Endothelial cell (in vitro differentiated cells): ENCODE measurements around the gene SHC2. TPM values are rescaled to one million over a fixed set of nuclear protein-coding genes. Genes with fewer than 3 reads are reported as not detected.
"Not testable (repeated sequence)": the region's sequence is repeated elsewhere in the genome, so short reads cannot be mapped to it uniquely, and the experiment has no call there.

ENCODE experiments used
- DNase-seq: peaks from one replicate; pipeline ENCODE4 v3.0.0; 2021; ENCODE audit warnings: low spot score
- H3K27ac Mint-ChIP-seq: one replicate; pipeline ENCODE4 v1.8.0; 2021; ENCODE audit warnings: mixed read lengths, inconsistent platforms; ENCODE audit not compliant: unreplicated experiment
- H3K27me3 Mint-ChIP-seq: one replicate; pipeline ENCODE4 v1.8.0; 2021; ENCODE audit warnings: mild to moderate bottlenecking, moderate library complexity, mixed read lengths, inconsistent platforms; ENCODE audit not compliant: unreplicated experiment
- H3K36me3 Mint-ChIP-seq: one replicate; pipeline ENCODE4 v1.8.0; 2021; ENCODE audit warnings: mild to moderate bottlenecking, low read depth, mixed read lengths, inconsistent platforms; ENCODE audit not compliant: unreplicated experiment
- H3K4me1 Mint-ChIP-seq: one replicate; pipeline ENCODE4 v1.8.0; 2021; ENCODE audit warnings: mild to moderate bottlenecking, mixed read lengths, inconsistent platforms; ENCODE audit not compliant: unreplicated experiment
- H3K4me3 Mint-ChIP-seq: one replicate; pipeline ENCODE4 v1.8.0; 2021; ENCODE audit warnings: mild to moderate bottlenecking, mixed read lengths, inconsistent platforms; ENCODE audit not compliant: unreplicated experiment
- H3K9me3 Mint-ChIP-seq: one replicate; pipeline ENCODE4 v1.8.0; 2021; ENCODE audit warnings: mixed read lengths, inconsistent platforms; ENCODE audit not compliant: unreplicated experiment
- total RNA-seq: library from RNA; stranded (reverse); fragmentation: NEBNext Ultra II Directional; extraction: Animal tissue kit (Norgen Biotek cat#: 25700); gene quantifications from one replicate; pipeline ENCODE4 v1.2.1, GENCODE V29; 2021; ENCODE audit not compliant: unreplicated experiment
- TF ChIP-seq, protein P1 (sequence below): fragments of 200-600 bp; sonication (generic); IDR thresholded peaks from one replicate; pipeline ENCODE4 v1.5.0; 2021; ENCODE audit warnings: antibody characterized with exemption; ENCODE audit not compliant: unreplicated experiment

Gene SHC2
- total RNA-seq, 1 donor from 2014 or later, result 46.9 TPM

GRCh38 chr19:485077-485476, 24.2 kb upstream of the SHC2 start:
- DNase-seq, result no peak
- H3K27ac Mint-ChIP-seq, result no peak overlapping the region
- peaks cover 12% of the 10 kb centered on the region for H3K9me3 Mint-ChIP-seq
- TF ChIP-seq, protein P1, sequence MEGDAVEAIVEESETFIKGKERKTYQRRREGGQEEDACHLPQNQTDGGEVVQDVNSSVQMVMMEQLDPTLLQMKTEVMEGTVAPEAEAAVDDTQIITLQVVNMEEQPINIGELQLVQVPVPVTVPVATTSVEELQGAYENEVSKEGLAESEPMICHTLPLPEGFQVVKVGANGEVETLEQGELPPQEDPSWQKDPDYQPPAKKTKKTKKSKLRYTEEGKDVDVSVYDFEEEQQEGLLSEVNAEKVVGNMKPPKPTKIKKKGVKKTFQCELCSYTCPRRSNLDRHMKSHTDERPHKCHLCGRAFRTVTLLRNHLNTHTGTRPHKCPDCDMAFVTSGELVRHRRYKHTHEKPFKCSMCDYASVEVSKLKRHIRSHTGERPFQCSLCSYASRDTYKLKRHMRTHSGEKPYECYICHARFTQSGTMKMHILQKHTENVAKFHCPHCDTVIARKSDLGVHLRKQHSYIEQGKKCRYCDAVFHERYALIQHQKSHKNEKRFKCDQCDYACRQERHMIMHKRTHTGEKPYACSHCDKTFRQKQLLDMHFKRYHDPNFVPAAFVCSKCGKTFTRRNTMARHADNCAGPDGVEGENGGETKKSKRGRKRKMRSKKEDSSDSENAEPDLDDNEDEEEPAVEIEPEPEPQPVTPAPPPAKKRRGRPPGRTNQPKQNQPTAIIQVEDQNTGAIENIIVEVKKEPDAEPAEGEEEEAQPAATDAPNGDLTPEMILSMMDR, result no peak
- no peak overlapping the region for H3K4me3 Mint-ChIP-seq
- peaks cover 2% of the 10 kb centered on the region for H3K4me1 Mint-ChIP-seq
- H3K27me3 Mint-ChIP-seq, result peaks cover 15% of the 10 kb centered on the region
- H3K36me3 Mint-ChIP-seq, result peaks cover 7% of the 10 kb centered on the region

DNA sequence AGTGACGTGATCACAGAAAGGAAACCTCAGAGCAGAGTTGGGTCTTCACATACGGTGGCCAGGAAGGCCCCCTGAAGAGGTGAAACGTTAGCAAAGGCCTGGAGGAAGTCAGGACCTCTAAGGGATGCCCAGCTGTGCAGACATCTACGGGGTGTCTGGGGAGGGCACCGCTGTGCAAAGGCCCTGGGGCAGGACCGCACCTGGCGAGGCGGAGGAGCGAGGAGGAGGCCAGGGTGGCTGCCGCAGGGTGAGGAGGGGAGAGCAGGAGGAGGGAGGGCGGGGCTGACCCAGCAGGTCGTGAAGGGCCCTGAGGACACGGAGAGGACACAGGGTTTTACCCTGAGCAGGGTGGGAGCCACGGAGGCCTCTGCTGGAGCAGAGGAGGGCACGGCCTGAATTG, 23.7 kb upstream of the SHC2 start:
- TF ChIP-seq, protein P1, result no peak

GRCh38 chr19:483332-484072, 22.7 kb upstream of the SHC2 start:
- TF ChIP-seq, protein P1, result no peak
- no peak for DNase-seq
- peaks cover 2% of the 10 kb centered on the region for H3K4me1 Mint-ChIP-seq
- H3K27ac Mint-ChIP-seq, result no peak overlapping the region
- H3K36me3 Mint-ChIP-seq, result peaks cover 12% of the 10 kb centered on the region
- H3K27me3 Mint-ChIP-seq, result peaks cover 15% of the 10 kb centered on the region
- H3K9me3 Mint-ChIP-seq, result peaks cover 17% of the 10 kb centered on the region
- H3K4me3 Mint-ChIP-seq, result no peak overlapping the region

More for the DNA sequence above, 23.7 kb upstream of the SHC2 start:
- peaks cover 2% of the 10 kb centered on the region for H3K4me1 Mint-ChIP-seq
- no peak overlapping the region for H3K27ac Mint-ChIP-seq
- peaks cover 15% of the 10 kb centered on the region for H3K27me3 Mint-ChIP-seq
- no peak for DNase-seq
- H3K4me3 Mint-ChIP-seq, result no peak overlapping the region
- H3K9me3 Mint-ChIP-seq, result peaks cover 17% of the 10 kb centered on the region
- peaks cover 12% of the 10 kb centered on the region for H3K36me3 Mint-ChIP-seq

DNA sequence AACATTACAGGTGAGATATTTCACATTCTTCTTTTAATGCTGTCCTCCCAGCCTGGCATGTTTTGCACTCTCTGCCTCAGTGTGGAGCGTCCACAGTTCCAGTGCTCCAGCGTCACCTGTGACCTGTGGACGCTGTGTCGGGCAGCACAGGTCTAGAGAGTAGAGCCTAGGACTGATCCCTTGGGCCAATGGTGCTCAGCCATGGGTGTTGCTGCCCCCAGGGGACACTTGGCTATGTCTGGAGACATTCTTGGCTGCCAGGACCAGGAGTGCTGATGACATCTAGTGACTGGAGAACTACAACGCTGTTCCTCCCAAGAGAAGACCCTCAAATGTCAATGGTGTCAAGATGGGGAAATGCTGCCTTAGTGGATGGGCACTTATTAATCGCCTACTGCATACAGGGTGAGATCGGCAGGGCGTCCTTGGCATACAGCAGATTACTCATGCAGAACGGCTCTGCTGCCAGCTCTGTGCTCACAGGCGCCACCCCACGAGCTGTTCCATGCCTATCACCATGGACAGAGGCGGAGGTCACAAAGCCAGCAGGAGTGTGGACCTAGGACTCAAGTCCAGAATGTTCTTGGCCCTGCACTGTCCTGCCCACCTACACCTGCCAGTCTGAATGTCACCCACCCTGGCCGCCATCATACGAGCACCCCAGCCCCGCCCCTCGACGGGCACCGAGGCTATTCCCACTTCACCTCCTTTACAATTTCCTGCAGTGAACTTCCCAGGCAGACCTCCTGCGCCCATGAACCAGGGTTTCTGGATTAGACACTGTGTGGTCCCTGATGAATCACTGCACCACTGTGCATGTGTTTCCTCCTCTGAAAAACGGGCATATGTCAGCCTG, 21.6 kb upstream of the SHC2 start:
- H3K4me1 Mint-ChIP-seq, result peaks cover 2% of the 10 kb centered on the region
- DNase-seq, result no peak
- no peak overlapping the region for H3K27ac Mint-ChIP-seq
- H3K9me3 Mint-ChIP-seq, result peaks cover 17% of the 10 kb centered on the region
- TF ChIP-seq, protein P1, result no peak
- peaks cover 15% of the 10 kb centered on the region for H3K27me3 Mint-ChIP-seq
- H3K4me3 Mint-ChIP-seq, result no peak overlapping the region
- H3K36me3 Mint-ChIP-seq, result peaks cover 12% of the 10 kb centered on the region

GRCh38 chr19:481100-481499, 20.3 kb upstream of the SHC2 start:
- not testable (repeated sequence) for H3K4me1 Mint-ChIP-seq
- H3K27ac Mint-ChIP-seq, result peak overlapping the region; percentile 33

More at GRCh38 chr19:481100-481499, 20.3 kb upstream of the SHC2 start:
- peak overlapping the region; percentile 50 for H3K4me3 Mint-ChIP-seq
- peaks cover 17% of the 10 kb centered on the region for H3K9me3 Mint-ChIP-seq
- peaks cover 12% of the 10 kb centered on the region for H3K36me3 Mint-ChIP-seq
- DNase-seq, result not testable (repeated sequence)
- H3K27me3 Mint-ChIP-seq, result peaks cover 13% of the 10 kb centered on the region
